Tibial nerve (tissue), 4 donors: ENCODE measurements around the gene THAP5. TPM values are rescaled to one million over a fixed set of nuclear protein-coding genes. Genes with fewer than 3 reads are reported as not detected.

Experiments
- DNase-seq, 2 donors: peaks; one replicate each; pipeline ENCODE4 v3.0.0-alpha.2; 2019; ENCODE audit warnings: low spot score in 2 of 2
- H3K27ac ChIP-seq, 4 donors: fragments of 200-600 bp; sonication (generic) in 3 of 4; one replicate each; pipeline ENCODE4 v1.5.1; 2017 to 2019; ENCODE audit warnings: mild to moderate bottlenecking in 1 of 4
- H3K27me3 ChIP-seq, 2 donors: fragments of 200-600 bp; sonication (generic) in 1 of 2; one replicate each; pipeline versions ENCODE4 v1.5.1 to v1.6.0; 2017 to 2019
- H3K36me3 ChIP-seq, 3 donors: fragments of 200-600 bp; sonication (generic); one replicate each; pipeline ENCODE4 v1.5.1; 2018 to 2019
- H3K4me1 ChIP-seq, 4 donors: fragments of 200-600 bp; sonication (generic) in 3 of 4; one replicate each; pipeline ENCODE4 v1.5.1; 2017 to 2019
- H3K4me3 ChIP-seq, 4 donors: fragments of 200-600 bp; sonication (generic) in 3 of 4; one replicate each; pipeline ENCODE4 v1.5.1; 2017 to 2019; ENCODE audit warnings: mild to moderate bottlenecking in 1 of 4, moderate library complexity in 1 of 4
- H3K9me3 ChIP-seq, 4 donors: fragments of 200-600 bp; sonication (generic) in 3 of 4; one replicate each; pipeline ENCODE4 v1.5.1; 2017 to 2019
- CTCF ChIP-seq, 5 experiments: fragments of 200-600 bp in 3 of 5; fragments of 450-650 bp in 2 of 5; sonication (generic) in 3 of 5; IDR thresholded peaks; one replicate each; pipeline ENCODE4 v1.5.1; 2016 to 2019; ENCODE audit warnings: antibody characterized with exemption in 5 of 5, mild to moderate bottlenecking in 3 of 5, moderate library complexity in 2 of 5
- EP300 ChIP-seq, 2 donors: sonication (generic); formaldehyde crosslinking; IDR thresholded peaks; one replicate each; pipeline ENCODE4 v1.6.1; 2017; ENCODE audit warnings: antibody characterized with exemption in 2 of 2, mild to moderate bottlenecking in 1 of 2
- POLR2A ChIP-seq, 2 donors: fragments of 450-650 bp; IDR thresholded peaks; one replicate each; pipeline ENCODE4 v1.6.1; 2017; ENCODE audit warnings: antibody characterized with exemption in 2 of 2, mild to moderate bottlenecking in 2 of 2, moderate library complexity in 2 of 2
- WGBS, 2 donors: methylation state at CpG; one replicate each; pipeline ENCODE4 v1.1.5; 2018; 5-methylcytosine and 5-hydroxymethylcytosine counted together
- total RNA-seq, 4 donors: library from RNA; depleted of rRNA; stranded (reverse); fragments of >200 nt; gene quantifications; one replicate each; pipeline ENCODE4 v1.1.0, GENCODE V29; 2016

Gene THAP5
- total RNA-seq, 4 donors from 2014 or later = 20.3 to 33.0 (median 25.4) TPM

GRCh38 chr7:108586274-108586710, 16.8 kb upstream of the THAP5 start:
- TF ChIP-seq EP300 (IDR thresholded peaks at IDR 0.05) (no peak), POLR2A (IDR thresholded peaks at IDR 0.05) (no peak), CTCF (IDR thresholded peaks at IDR 0.05) (no peak)

GRCh38 chr7:108585843-108586242, 16.3 kb upstream of the THAP5 start:
- Histone ChIP-seq H3K4me3 (no peak overlapping the region), H3K27ac (no peak overlapping the region), H3K4me1 (no peaks in the 10 kb centered on the region), H3K36me3 (no peaks in the 10 kb centered on the region), H3K9me3 (no peaks in the 10 kb centered on the region), H3K27me3 (peaks cover 0 to 2% of the 10 kb centered on the region in 2 donors)
- WGBS, 2 donors = 85 to 86% methylated on average over 2 of the region's 2 CpGs
- TF ChIP-seq EP300 (IDR thresholded peaks at IDR 0.05) = no peak
- no peak for TF ChIP-seq CTCF (IDR thresholded peaks at IDR 0.05)
- no peak for TF ChIP-seq POLR2A (IDR thresholded peaks at IDR 0.05)
- no peak for DNase-seq

More at GRCh38 chr7:108586274-108586710, 16.8 kb upstream of the THAP5 start:
- 55 to 58% methylated on average over 3 of the region's 3 CpGs for WGBS, 2 donors
- H3K9me3 ChIP-seq = no peaks in the 10 kb centered on the region
- H3K27ac ChIP-seq = no peak overlapping the region
- H3K4me1 ChIP-seq = no peaks in the 10 kb centered on the region
- peaks cover 0 to 2% of the 10 kb centered on the region in 2 donors for H3K27me3 ChIP-seq
- no peak for DNase-seq
- no peak overlapping the region for H3K4me3 ChIP-seq
- H3K36me3 ChIP-seq = no peaks in the 10 kb centered on the region

GRCh38 chr7:108584211-108584610, 14.7 kb upstream of the THAP5 start:
- WGBS, 2 donors = 84% methylated on average over 1 of the region's 1 CpG
- H3K36me3 ChIP-seq = peaks cover 0 to 14% (median 0%) of the 10 kb centered on the region in 3 donors
- no peak for DNase-seq
- H3K4me1 ChIP-seq = no peaks in the 10 kb centered on the region
- H3K27ac ChIP-seq = no peak overlapping the region
- H3K4me3 ChIP-seq = no peak overlapping the region
- peaks cover 0 to 2% of the 10 kb centered on the region in 2 donors for H3K27me3 ChIP-seq
- peaks cover 0 to 11% (median 0%) of the 10 kb centered on the region in 4 donors for H3K9me3 ChIP-seq
- TF ChIP-seq POLR2A (IDR thresholded peaks at IDR 0.05) (no peak), EP300 (IDR thresholded peaks at IDR 0.05) (no peak), CTCF (IDR thresholded peaks at IDR 0.05) (no peak)

- no peak for TF ChIP-seq CTCF (IDR thresholded peaks at IDR 0.05)
- TF ChIP-seq POLR2A (IDR thresholded peaks at IDR 0.05) = no peak
- no peak for TF ChIP-seq EP300 (IDR thresholded peaks at IDR 0.05)
- Histone ChIP-seq H3K27me3 (peaks cover 0 to 1% of the 10 kb centered on the region in 2 donors), H3K27ac (no peak overlapping the region), H3K9me3 (peaks cover 0 to 12% (median 0%) of the 10 kb centered on the region in 4 donors), H3K36me3 (peaks cover 0 to 24% (median 0%) of the 10 kb centered on the region in 3 donors), H3K4me1 (no peaks in the 10 kb centered on the region), H3K4me3 (no peak overlapping the region)
- DNase-seq = no peak
- WGBS, 2 donors = 50 to 59% methylated on average over 4 of the region's 4 CpGs
These were observed 12.4 kb upstream of the THAP5 start for GRCh38 chr7:108581655-108582491.

GRCh38 chr7:108580298-108580697, 10.8 kb upstream of the THAP5 start:
- Histone ChIP-seq H3K27ac (no peak overlapping the region), H3K4me1 (no peaks in the 10 kb centered on the region), H3K4me3 (no peak overlapping the region), H3K36me3 (peaks cover 0 to 28% (median 0%) of the 10 kb centered on the region in 3 donors), H3K9me3 (peaks cover 0 to 12% (median 0%) of the 10 kb centered on the region in 4 donors), H3K27me3 (no peaks in the 10 kb centered on the region)
- 71 to 78% methylated on average over 4 to 6 of the region's 6 CpGs for whole genome bisulfite sequencing, 2 donors
- no peak for DNase-seq
- no peak for TF ChIP-seq POLR2A (IDR thresholded peaks at IDR 0.05)
